H9 (cell line): ENCODE measurements around the gene SLX4IP. TPM values are rescaled to one million over a fixed set of nuclear protein-coding genes. Genes with fewer than 3 reads are reported as not detected.

Experiments
- DNase-seq: peaks from one replicate; pipeline ENCODE4 v3.0.0-alpha.2; 2017
- H2AFZ ChIP-seq: one replicate; pipeline ENCODE4 v1.6.1; 2013; ENCODE audit warnings: mild to moderate bottlenecking, low read length, control low read depth, moderate library complexity
- H2AK5ac ChIP-seq: 2 replicates; pipeline ENCODE4 v1.6.1; 2013; ENCODE audit warnings: low read length, control low read depth, mixed read lengths; ENCODE audit not compliant: insufficient read length
- H2BK120ac ChIP-seq: one replicate; pipeline ENCODE4 v1.6.1; 2013; ENCODE audit warnings: low read depth, mild to moderate bottlenecking, low read length, control low read depth, inconsistent platforms; ENCODE audit not compliant: poor library complexity, severe bottlenecking
- H2BK12ac ChIP-seq: 2 replicates; pipeline ENCODE4 v1.6.1; 2013; ENCODE audit warnings: low read length, control low read depth, mixed read lengths, low read depth; ENCODE audit not compliant: insufficient read length
- H2BK15ac ChIP-seq: 2 replicates; pipeline ENCODE4 v1.6.1; 2013; ENCODE audit warnings: low read depth, low read length, control low read depth
- H2BK20ac ChIP-seq: one replicate; pipeline ENCODE4 v1.6.1; 2013; ENCODE audit warnings: low read depth, mild to moderate bottlenecking, low read length, control low read depth, inconsistent platforms; ENCODE audit not compliant: poor library complexity, severe bottlenecking
- H2BK5ac ChIP-seq: 2 replicates; pipeline ENCODE4 v1.6.1; 2013; ENCODE audit warnings: low read length, control low read depth, mixed read lengths; ENCODE audit not compliant: insufficient read length
- H3K14ac ChIP-seq: 2 replicates; pipeline ENCODE4 v1.6.1; 2013; ENCODE audit warnings: low read length, control low read depth; ENCODE audit not compliant: insufficient read depth
- H3K18ac ChIP-seq: 2 replicates; pipeline ENCODE4 v1.6.1; 2013; ENCODE audit warnings: low read depth, mild to moderate bottlenecking, mixed read lengths, low read length, control low read depth; ENCODE audit not compliant: insufficient read length
- H3K23ac ChIP-seq: 2 replicates; pipeline ENCODE4 v1.6.1; 2013; ENCODE audit warnings: low read length, control low read depth, mixed read lengths, low read depth; ENCODE audit not compliant: insufficient read length
- H3K23me2 ChIP-seq: 2 replicates; pipeline ENCODE4 v1.6.1; 2013; ENCODE audit warnings: low read depth, mild to moderate bottlenecking, mixed read lengths, low read length, control low read depth; ENCODE audit not compliant: insufficient read length, poor library complexity, severe bottlenecking
- H3K27ac ChIP-seq: 2 replicates; pipeline ENCODE4 v1.5.1; 2013; ENCODE audit warnings: low read length, control low read depth, mixed read lengths, low read depth; ENCODE audit not compliant: insufficient read length
- H3K27me3 ChIP-seq: 2 replicates; pipeline ENCODE4 v1.6.1; 2013; ENCODE audit warnings: low read length, control low read depth, inconsistent platforms; ENCODE audit not compliant: insufficient read depth
- H3K4ac ChIP-seq: 2 replicates; pipeline ENCODE4 v1.6.1; 2013; ENCODE audit warnings: low read depth, mild to moderate bottlenecking, control low read depth, inconsistent platforms, low read length, moderate library complexity
- H3K4me1 ChIP-seq: 2 replicates; pipeline ENCODE4 v1.6.1; 2013; ENCODE audit warnings: low read length, control low read depth, inconsistent platforms; ENCODE audit not compliant: insufficient read depth
- H3K4me2 ChIP-seq: 2 replicates; pipeline ENCODE4 v1.6.1; 2013; ENCODE audit warnings: low read length, control low read depth, mixed read lengths; ENCODE audit not compliant: insufficient read length, insufficient read depth
- H3K56ac ChIP-seq: 2 replicates; pipeline ENCODE4 v1.6.1; 2013; ENCODE audit warnings: low read depth, mild to moderate bottlenecking, mixed read lengths, low read length, control low read depth; ENCODE audit not compliant: insufficient read length
- H3K79me1 ChIP-seq: 2 replicates; pipeline ENCODE4 v1.6.1; 2013; ENCODE audit warnings: low read depth, mild to moderate bottlenecking, moderate library complexity, low read length, control low read depth, inconsistent platforms; ENCODE audit not compliant: insufficient read depth, poor library complexity, severe bottlenecking
- H3K79me2 ChIP-seq: 2 replicates; pipeline ENCODE4 v1.6.1; 2013; ENCODE audit warnings: low read length, control low read depth, inconsistent platforms; ENCODE audit not compliant: insufficient read depth
- H3K9ac ChIP-seq: 2 replicates; pipeline ENCODE4 v1.6.1; 2013; ENCODE audit warnings: low read length, control low read depth, mixed read lengths; ENCODE audit not compliant: insufficient read length; ENCODE audit errors: extremely low read depth
- H3K9me3 ChIP-seq: one replicate; pipeline ENCODE4 v1.6.1; 2013; ENCODE audit warnings: low read depth, low read length, inconsistent platforms; ENCODE audit not compliant: control insufficient read depth
- H3T11ph ChIP-seq: one replicate; pipeline ENCODE4 v1.6.1; 2013; ENCODE audit warnings: mild to moderate bottlenecking, low read length, control low read depth, inconsistent platforms
- H4K20me1 ChIP-seq: one replicate; pipeline ENCODE4 v1.6.1; 2013; ENCODE audit not compliant: control insufficient read depth, insufficient read length, insufficient read depth
- H4K5ac ChIP-seq: 2 replicates; pipeline ENCODE4 v1.6.1; 2013; ENCODE audit warnings: low read depth, mild to moderate bottlenecking, mixed read lengths, low read length, control low read depth; ENCODE audit not compliant: insufficient read length
- H4K8ac ChIP-seq: replicated peaks from 2 replicates; pipeline ENCODE4 v1.6.1; 2013; ENCODE audit warnings: low read length, control low read depth, mixed read lengths, low read depth; ENCODE audit not compliant: insufficient read length
- H4K91ac ChIP-seq: 2 replicates; pipeline ENCODE4 v1.6.1; 2013; ENCODE audit warnings: low read depth, mild to moderate bottlenecking, moderate library complexity, mixed read lengths, low read length, control low read depth; ENCODE audit not compliant: insufficient read length
- H3K27ac Mint-ChIP-seq, 3 experiments: 2 replicates in 2 of 3; 3 replicates in 1 of 3; pipeline ENCODE4 v1.8.0; 2020 to 2021; ENCODE audit warnings: mixed read lengths in 3 of 3, mild to moderate bottlenecking in 1 of 3, moderate library complexity in 1 of 3
- H3K27me3 Mint-ChIP-seq: 2 replicates; pipeline ENCODE4 v1.8.0; 2021; ENCODE audit warnings: low read depth, mild to moderate bottlenecking, moderate library complexity, mixed read lengths
- H3K36me3 Mint-ChIP-seq, 3 experiments: 2 replicates in 2 of 3; 3 replicates in 1 of 3; pipeline ENCODE4 v1.8.0; 2020 to 2021; ENCODE audit warnings: low read depth in 3 of 3, mixed read lengths in 3 of 3; ENCODE audit not compliant: insufficient read depth in 1 of 3
- H3K4me1 Mint-ChIP-seq, 2 experiments: 2 replicates each; pipeline ENCODE4 v1.8.0; 2020; ENCODE audit warnings: mixed read lengths in 2 of 2
- H3K4me3 Mint-ChIP-seq, 2 experiments: 2 replicates in 1 of 2; 3 replicates in 1 of 2; pipeline ENCODE4 v1.8.0; 2020 to 2021; ENCODE audit warnings: mild to moderate bottlenecking in 2 of 2, mixed read lengths in 2 of 2, moderate library complexity in 1 of 2
- H3K9me3 Mint-ChIP-seq, 2 experiments: 2 replicates in 1 of 2; 3 replicates in 1 of 2; pipeline ENCODE4 v1.8.0; 2020; ENCODE audit warnings: mild to moderate bottlenecking in 2 of 2, mixed read lengths in 2 of 2, moderate library complexity in 1 of 2
- CTCF ChIP-seq: fragments of 200-600 bp; sonication (generic); conservative IDR thresholded peaks from 3 replicates; pipeline ENCODE4 v1.8.0; 2021; ENCODE audit warnings: antibody characterized with exemption, mild to moderate bottlenecking
- WGBS: extraction: QIAGEN DNeasy Blood & Tissue Kit; methylation state at CpG from one replicate; pipeline ENCODE4 v1.1.7; 2013; ENCODE audit warnings: missing lambda C conversion rate, low lambda C conversion rate, mixed read lengths; ENCODE audit not compliant: insufficient read length; ENCODE audit errors: extremely low coverage; 5-methylcytosine and 5-hydroxymethylcytosine counted together
- total RNA-seq: library from RNA; stranded (reverse); gene quantifications from 2 replicates; pipeline ENCODE4 v1.2.1, GENCODE V29; 2021

The SLX4IP gene
- total RNA-seq, 1 experiment from 2014 or later = 7.9 TPM

DNA sequence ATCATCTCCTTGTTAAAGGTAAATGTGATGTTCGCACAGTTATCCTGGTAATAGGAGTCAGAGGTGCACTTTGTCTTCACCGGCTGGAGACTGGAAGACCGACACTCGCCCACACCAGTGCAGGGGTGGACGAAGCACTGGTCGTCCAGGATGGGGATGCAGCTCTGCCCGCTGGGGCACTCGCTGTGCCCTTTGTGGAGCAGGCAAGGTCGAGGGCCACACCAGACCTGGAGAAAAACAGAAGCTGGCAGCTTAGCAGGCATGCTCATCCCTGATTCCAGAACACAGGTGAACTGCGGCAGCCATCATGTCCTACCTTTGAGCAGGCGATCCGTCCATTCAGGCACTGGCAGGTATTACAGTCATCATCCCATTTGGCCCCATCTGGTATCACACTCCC lies 206.4 kb downstream of the SLX4IP start:
- no peak overlapping the region for H3K4me2 ChIP-seq
- no peak overlapping the region for H2BK5ac ChIP-seq
- no peak for DNase-seq
- no peaks in the 10 kb centered on the region for H3K27me3 ChIP-seq
- no peak overlapping the region for H3T11ph ChIP-seq
- H4K5ac ChIP-seq = no peak overlapping the region
- H3K79me1 ChIP-seq = no peaks in the 10 kb centered on the region
- H4K20me1 ChIP-seq = no peaks in the 10 kb centered on the region
- no peak overlapping the region for H2AFZ ChIP-seq
- no peak overlapping the region for H3K18ac ChIP-seq
- H4K8ac ChIP-seq = no peak overlapping the region
- H3K14ac ChIP-seq = no peak overlapping the region
- Mint-ChIP-seq H3K4me3 (no peak overlapping the region), H3K27me3 (no peaks in the 10 kb centered on the region; the same call in 1 of the 2 replicates), H3K4me1 (peaks cover 29 to 38% of the 10 kb centered on the region in 2 experiments), H3K9me3 (no peaks in the 10 kb centered on the region), H3K27ac (no peak overlapping the region), H3K36me3 (peaks cover 60 to 87% (median 77%) of the 10 kb centered on the region in 3 experiments)
- WGBS = no CpG with 5 or more reads among the region's 12 CpGs
- H2BK12ac ChIP-seq = no peak overlapping the region
- no peak overlapping the region for H2BK20ac ChIP-seq
- H3K56ac ChIP-seq = no peak overlapping the region
- H3K23ac ChIP-seq = no peak overlapping the region
- no peak overlapping the region for H3K4ac ChIP-seq
- H2AK5ac ChIP-seq = no peak overlapping the region
- H3K9me3 ChIP-seq = no peaks in the 10 kb centered on the region
- no peak overlapping the region for H3K27ac ChIP-seq
- H2BK120ac ChIP-seq = no peak overlapping the region
- no peaks in the 10 kb centered on the region for H3K79me2 ChIP-seq
- no peak overlapping the region for H2BK15ac ChIP-seq
- no peak overlapping the region for H4K91ac ChIP-seq
- TF ChIP-seq CTCF = no peak
- peaks cover 6% of the 10 kb centered on the region; the same call in 1 of the 2 replicates for H3K4me1 ChIP-seq
- H3K23me2 ChIP-seq = no peaks in the 10 kb centered on the region
- H3K9ac ChIP-seq = no peak overlapping the region
